NCI-H128 (cell line): ENCODE measurements around the gene BRIP1.
"Not testable (repeated sequence)": the region's sequence is repeated elsewhere in the genome, so short reads cannot be mapped to it uniquely, and the experiment has no call there.

Source experiments
- DNase-seq: peaks from one replicate; lab custom pipeline; 2025; ENCODE audit not compliant: unreplicated experiment; lab: John Stamatoyannopoulos, UW

BRIP1 gene

GRCh38 chr17:61805399-61805798, 57.9 kb downstream of the BRIP1 start:
- no peak for DNase-seq

- DNase-seq, result no peak
Measured at GRCh38 chr17:61803796-61804195, 59.5 kb downstream of the BRIP1 start.

GRCh38 chr17:61803216-61803615, 60.1 kb downstream of the BRIP1 start:
- DNase-seq, result no peak

- no peak for DNase-seq
Measured at GRCh38 chr17:61799812-61800484, 63.4 kb downstream of the BRIP1 start.

- no peak for DNase-seq
Measured at GRCh38 chr17:61797283-61797682, 66.0 kb downstream of the BRIP1 start.

- DNase-seq, result no peak
Measured at GRCh38 chr17:61795546-61795945, 67.8 kb downstream of the BRIP1 start.

- DNase-seq, result no peak
Measured at GRCh38 chr17:61794792-61795191, 68.5 kb downstream of the BRIP1 start.

- DNase-seq, result no peak
Measured at GRCh38 chr17:61794242-61794641, 69.1 kb downstream of the BRIP1 start.

GRCh38 chr17:61793565-61793964, 69.8 kb downstream of the BRIP1 start:
- no peak for DNase-seq

- no peak for DNase-seq
Measured at GRCh38 chr17:61789872-61790271, 73.5 kb downstream of the BRIP1 start.

GRCh38 chr17:61786088-61786487, 77.2 kb downstream of the BRIP1 start:
- DNase-seq, result no peak

GRCh38 chr17:61784510-61784909, 78.8 kb downstream of the BRIP1 start:
- DNase-seq, result no peak

GRCh38 chr17:61783556-61784304, 79.6 kb downstream of the BRIP1 start:
- DNase-seq, result no peak

- no peak for DNase-seq
Measured at GRCh38 chr17:61783120-61783519, 80.2 kb downstream of the BRIP1 start.

- DNase-seq, result no peak
Measured at GRCh38 chr17:61782683-61783082, 80.6 kb downstream of the BRIP1 start.

- no peak for DNase-seq
Measured at GRCh38 chr17:61775364-61775763, 88.0 kb downstream of the BRIP1 start.

GRCh38 chr17:61774724-61775123, 88.6 kb downstream of the BRIP1 start:
- DNase-seq, result no peak

GRCh38 chr17:61774087-61774486, 89.2 kb downstream of the BRIP1 start:
- not testable (repeated sequence) for DNase-seq

- DNase-seq, result no peak
Measured at GRCh38 chr17:61770752-61771533, 92.4 kb downstream of the BRIP1 start.

GRCh38 chr17:61770043-61770442, 93.3 kb downstream of the BRIP1 start:
- DNase-seq, result no peak

- no peak for DNase-seq
Measured at GRCh38 chr17:61768405-61768804, 94.9 kb downstream of the BRIP1 start.

- DNase-seq, result no peak
Measured at GRCh38 chr17:61766520-61766919, 96.8 kb downstream of the BRIP1 start.
